ENCODE data around the gene SIRT5. TPM values are rescaled to one million over a fixed set of nuclear protein-coding genes. Genes with fewer than 3 reads are reported as not detected.

Gene SIRT5
- total RNA-seq, 1 experiment from 2014 or later, result 13.8 TPM

- ChIA-PET RAD21 (ENCODE audit: low non-redundant PET in 1 of 2, low total read pairs in 2 of 2, uncharacterized antibody in 2 of 2, unreplicated experiment in 2 of 2) (no interaction called here), CTCF (interaction anchor here (1.4 kb wide), 1 partner anchor 23 kb away, joined by 3 read pairs; no protein-coding TSS in a partner anchor), POLR2A (interaction anchor here (1.2 kb wide), 1 partner anchor 14 kb away, joined by 5 read pairs; the partner anchor contains the start of gene SIRT5)
- Histone ChIP-seq H3K27ac (ENCODE audit: low read depth, low read length) (no peak overlapping the region), H3K4me2 (ENCODE audit: low read length) (no peak overlapping the region), H2AFZ (ENCODE audit: low read depth, low read length, poor library complexity, severe bottlenecking) (peak overlapping the region; percentile 45), H3K4me3 (replicated peaks in 1 of 2; ENCODE audit: low read depth in 1 of 2, low read length in 2 of 2) (no peak overlapping the region), H3K4me1 (ENCODE audit: control insufficient read depth in 1 of 2, insufficient read depth in 2 of 2, low read length in 2 of 2) (no peaks in the 10 kb centered on the region), H3K9ac (ENCODE audit: low read length) (no peak overlapping the region), H3K9me3 (ENCODE audit: control insufficient read depth in 1 of 2, insufficient read depth in 1 of 2, low read depth in 1 of 2, low read length in 2 of 2) (no peaks in the 10 kb centered on the region), H3K36me3 (ENCODE audit: control insufficient read depth in 1 of 2, insufficient read depth in 2 of 2, low read length in 2 of 2) (no peaks in the 10 kb centered on the region), H3K79me2 (ENCODE audit: insufficient read depth, low read length) (no peaks in the 10 kb centered on the region), H4K20me1 (ENCODE audit: insufficient read depth) (no peaks in the 10 kb centered on the region), H3K27me3 (ENCODE audit: insufficient read depth, low read length) (no peaks in the 10 kb centered on the region), H3K9me2 (ENCODE audit: insufficient read depth) (no peaks in the 10 kb centered on the region)
- ATAC-seq (peak; percentile 68), DNase-seq (ENCODE audit: low read depth, low spot score) (peak; percentile 31)
- TF ChIP-seq CEBPB (IDR thresholded peaks at IDR 0.05; ENCODE audit: low read depth), result no peak
- TF ChIP-seq CBX3 (IDR thresholded peaks at IDR 0.05; ENCODE audit: low read depth), result no peak
- no peak for TF ChIP-seq TCF7L2 (IDR thresholded peaks at IDR 0.05; ENCODE audit: borderline replicate concordance, extremely low read depth, insufficient read depth, insufficient read length)
- TF ChIP-seq RAD21 (IDR thresholded peaks at IDR 0.05; ENCODE audit: low read depth), result no peak
- TF ChIP-seq ZBTB33 (IDR thresholded peaks at IDR 0.05; ENCODE audit: extremely low read depth, insufficient replicate concordance, low read length), result no peak
- TF ChIP-seq POLR2A (IDR thresholded peaks at IDR 0.05; ENCODE audit: borderline replicate concordance, extremely low read depth, insufficient read depth, insufficient read length), result no peak
- TF ChIP-seq ELF1 (IDR thresholded peaks at IDR 0.05; ENCODE audit: borderline replicate concordance, low read depth), result no peak
- no peak for TF ChIP-seq SP1 (IDR thresholded peaks at IDR 0.05; ENCODE audit: low read depth)
- no peak for TF ChIP-seq EZH2 (IDR thresholded peaks at IDR 0.05)
- TF ChIP-seq, protein P1, sequence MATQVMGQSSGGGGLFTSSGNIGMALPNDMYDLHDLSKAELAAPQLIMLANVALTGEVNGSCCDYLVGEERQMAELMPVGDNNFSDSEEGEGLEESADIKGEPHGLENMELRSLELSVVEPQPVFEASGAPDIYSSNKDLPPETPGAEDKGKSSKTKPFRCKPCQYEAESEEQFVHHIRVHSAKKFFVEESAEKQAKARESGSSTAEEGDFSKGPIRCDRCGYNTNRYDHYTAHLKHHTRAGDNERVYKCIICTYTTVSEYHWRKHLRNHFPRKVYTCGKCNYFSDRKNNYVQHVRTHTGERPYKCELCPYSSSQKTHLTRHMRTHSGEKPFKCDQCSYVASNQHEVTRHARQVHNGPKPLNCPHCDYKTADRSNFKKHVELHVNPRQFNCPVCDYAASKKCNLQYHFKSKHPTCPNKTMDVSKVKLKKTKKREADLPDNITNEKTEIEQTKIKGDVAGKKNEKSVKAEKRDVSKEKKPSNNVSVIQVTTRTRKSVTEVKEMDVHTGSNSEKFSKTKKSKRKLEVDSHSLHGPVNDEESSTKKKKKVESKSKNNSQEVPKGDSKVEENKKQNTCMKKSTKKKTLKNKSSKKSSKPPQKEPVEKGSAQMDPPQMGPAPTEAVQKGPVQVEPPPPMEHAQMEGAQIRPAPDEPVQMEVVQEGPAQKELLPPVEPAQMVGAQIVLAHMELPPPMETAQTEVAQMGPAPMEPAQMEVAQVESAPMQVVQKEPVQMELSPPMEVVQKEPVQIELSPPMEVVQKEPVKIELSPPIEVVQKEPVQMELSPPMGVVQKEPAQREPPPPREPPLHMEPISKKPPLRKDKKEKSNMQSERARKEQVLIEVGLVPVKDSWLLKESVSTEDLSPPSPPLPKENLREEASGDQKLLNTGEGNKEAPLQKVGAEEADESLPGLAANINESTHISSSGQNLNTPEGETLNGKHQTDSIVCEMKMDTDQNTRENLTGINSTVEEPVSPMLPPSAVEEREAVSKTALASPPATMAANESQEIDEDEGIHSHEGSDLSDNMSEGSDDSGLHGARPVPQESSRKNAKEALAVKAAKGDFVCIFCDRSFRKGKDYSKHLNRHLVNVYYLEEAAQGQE (IDR thresholded peaks at IDR 0.05; ENCODE audit: low read depth), result no peak
- no peak for TF ChIP-seq POLR2AphosphoS5 (IDR thresholded peaks at IDR 0.05; ENCODE audit: low read depth, low read length)
- TF ChIP-seq YY1 (IDR thresholded peaks at IDR 0.05; ENCODE audit: extremely low read depth, insufficient replicate concordance, low read depth, low read length), result no peak
- TF ChIP-seq ATF3 (IDR thresholded peaks at IDR 0.05), result no peak
- no peak for TF ChIP-seq ZNF274 (IDR thresholded peaks at IDR 0.05; ENCODE audit: low read depth, low read length)
- no peak for TF ChIP-seq FOSL1 (IDR thresholded peaks at IDR 0.05; ENCODE audit: low read depth)
- intact Hi-C loops (cut with micrococcal nuclease), result no loop called here
- no TSS peak for BruUV-seq (replicated peaks)
Observed at GRCh38 chr6:13560651-13561044, 13.8 kb upstream of the SIRT5 start.
